IPS-NIHi11 (cell line): ENCODE data around the gene TRAPPC12.

Experiments
- DNase-seq: peaks from one replicate; pipeline ENCODE4 v3.0.0; 2012; ENCODE audit warnings: mixed read lengths, low spot score

TRAPPC12 gene

DNA sequence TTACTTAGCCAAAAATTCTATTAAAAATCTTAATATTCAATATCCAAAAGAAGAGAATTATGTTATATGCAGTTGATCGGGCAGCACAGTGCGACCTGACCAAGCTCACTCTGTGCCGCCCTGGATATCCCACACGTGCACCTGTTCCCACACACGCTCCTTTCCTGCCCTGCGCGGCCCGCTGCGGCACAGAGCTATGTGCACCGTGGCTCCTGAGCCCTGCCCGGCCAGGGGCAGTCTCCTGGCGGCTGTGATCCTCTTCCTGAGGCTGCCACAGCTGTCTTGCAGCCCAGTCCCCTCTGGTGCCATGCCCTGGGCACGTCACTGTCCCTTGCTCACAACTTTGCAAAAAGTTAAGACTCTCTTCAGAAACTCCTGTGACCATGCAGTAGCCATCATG lies 29.3 kb downstream of the TRAPPC12 start:
- DNase-seq, result no peak

DNA sequence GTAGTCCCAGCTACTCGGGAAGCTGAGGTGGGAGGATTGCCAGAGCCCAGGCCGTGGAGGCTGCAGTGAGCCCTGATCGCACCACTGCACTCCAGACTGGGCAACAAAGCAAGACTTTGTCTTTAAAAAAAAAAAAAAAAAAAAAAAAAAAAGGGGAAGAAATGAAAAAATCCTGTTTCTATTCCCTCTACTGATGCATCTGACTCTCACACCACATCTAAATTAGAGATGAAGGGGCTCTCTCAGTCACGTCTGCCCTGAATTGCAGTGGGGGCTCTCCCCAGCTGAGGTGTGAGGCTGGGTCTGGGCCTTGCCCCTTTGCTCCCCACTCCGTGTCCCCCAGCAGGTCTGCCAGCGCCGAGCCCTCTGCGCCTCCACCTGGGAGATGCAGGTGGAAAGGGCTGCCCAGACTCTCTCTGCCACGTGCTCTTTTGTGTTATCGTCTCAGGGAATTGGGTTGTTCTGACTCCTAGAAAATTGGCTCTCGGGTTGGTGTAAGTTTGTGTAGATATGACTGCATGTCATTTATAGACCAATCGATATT lies 30.2 kb downstream of the TRAPPC12 start:
- DNase-seq, result no peak

DNA sequence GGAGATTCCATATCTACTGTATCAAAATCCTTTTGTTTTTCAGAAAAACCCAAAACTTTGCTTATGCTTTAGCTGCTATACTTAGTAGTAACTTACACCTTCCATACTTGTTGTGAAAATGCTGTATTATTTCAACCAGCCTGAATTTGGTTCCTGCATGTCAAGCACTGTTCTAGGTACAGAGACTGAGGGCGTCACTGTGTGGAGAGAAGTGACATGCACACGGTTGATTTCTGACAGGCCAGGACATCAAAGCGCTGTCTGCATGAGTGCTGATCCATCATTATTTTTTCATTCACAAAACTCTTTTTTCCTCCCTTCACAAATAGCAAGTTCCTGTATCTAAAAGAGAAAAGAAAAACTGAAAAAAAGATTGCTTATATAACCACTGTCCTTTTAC lies 31.6 kb downstream of the TRAPPC12 start:
- no peak for DNase-seq

DNA sequence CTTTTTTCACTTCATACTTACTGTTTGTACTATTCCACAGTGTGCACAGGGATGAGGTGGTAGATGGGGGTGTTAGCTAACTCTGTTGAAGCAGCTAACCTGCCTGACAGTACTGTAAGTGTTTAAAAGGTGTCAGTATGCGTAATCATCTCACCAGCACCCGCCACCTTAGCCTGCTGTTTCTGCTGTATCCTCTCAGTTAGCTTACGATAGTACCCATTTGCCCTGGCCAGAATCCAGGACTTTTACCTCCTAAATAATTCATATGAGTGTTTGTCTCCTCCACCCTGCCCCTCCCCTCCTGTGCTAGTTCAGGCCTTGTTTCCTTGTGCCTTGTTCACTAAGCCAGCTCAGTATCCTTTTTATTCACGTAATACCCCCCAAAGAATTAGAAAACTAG lies 34.2 kb downstream of the TRAPPC12 start:
- no peak for DNase-seq

DNA sequence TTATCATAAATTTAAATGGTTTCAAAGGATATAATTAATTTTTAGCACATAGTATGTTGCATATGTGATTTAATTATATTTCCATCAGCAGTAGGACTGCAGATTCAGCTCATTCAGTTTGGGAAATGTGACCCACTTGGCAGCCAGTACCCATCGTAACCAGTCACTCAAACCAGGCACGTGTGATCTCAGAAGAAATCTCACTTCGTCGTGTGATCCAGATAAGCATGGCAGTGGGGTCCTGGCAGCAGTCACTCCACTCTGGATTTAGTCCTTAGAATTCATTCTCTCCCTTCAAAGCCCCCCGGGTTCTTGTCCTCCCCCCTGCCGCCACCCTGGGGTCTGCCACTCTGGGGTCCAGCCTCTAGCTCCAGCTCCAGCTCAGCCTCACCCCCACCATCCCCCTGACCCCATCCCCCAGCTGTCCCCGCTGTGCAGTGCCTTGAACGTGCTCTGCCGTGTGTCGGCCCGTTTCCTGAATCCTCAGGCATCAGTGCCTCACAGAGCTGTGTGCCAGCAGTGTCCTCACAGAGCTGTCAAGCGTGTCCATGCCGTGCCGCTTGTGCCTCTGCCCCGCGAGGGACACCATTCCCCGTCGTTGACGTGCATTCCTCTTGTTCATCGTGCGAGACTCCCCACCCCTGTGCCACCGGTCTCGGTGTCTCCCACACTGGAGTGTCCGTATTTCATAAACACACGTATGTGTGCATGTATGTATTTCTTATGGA lies 34.8 kb downstream of the TRAPPC12 start:
- no peak for DNase-seq

DNA sequence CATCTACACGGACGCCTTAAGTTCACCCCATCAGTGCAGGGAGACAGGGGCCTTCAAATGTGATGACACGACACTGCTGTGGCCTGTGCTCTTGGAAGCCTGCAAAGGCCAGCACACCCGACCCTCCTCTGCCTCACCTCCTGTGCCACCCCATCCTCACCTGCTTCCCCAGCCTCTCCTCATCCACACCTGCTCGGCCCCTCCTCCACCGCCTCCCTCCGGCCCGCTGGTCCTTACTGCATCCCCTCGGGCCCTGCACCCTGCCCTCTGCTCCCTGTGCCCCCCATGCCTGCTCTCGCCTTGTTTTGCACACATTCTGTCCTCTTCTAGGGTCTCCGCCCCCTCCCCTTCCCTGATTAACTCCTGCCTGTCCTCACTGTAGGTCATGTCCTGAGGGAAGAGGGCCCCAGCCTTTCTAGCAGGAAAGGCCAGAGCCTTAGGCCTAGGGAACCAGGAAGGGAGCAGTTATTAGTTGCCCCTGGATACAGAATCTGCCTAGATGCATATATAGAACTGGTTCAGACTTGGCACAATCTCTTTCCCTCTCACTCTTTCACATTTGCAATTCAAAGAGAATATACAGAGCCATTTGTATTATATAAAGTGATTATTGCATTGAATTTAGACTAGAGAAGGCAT lies 39.4 kb downstream of the TRAPPC12 start:
- DNase-seq, result no peak

DNA sequence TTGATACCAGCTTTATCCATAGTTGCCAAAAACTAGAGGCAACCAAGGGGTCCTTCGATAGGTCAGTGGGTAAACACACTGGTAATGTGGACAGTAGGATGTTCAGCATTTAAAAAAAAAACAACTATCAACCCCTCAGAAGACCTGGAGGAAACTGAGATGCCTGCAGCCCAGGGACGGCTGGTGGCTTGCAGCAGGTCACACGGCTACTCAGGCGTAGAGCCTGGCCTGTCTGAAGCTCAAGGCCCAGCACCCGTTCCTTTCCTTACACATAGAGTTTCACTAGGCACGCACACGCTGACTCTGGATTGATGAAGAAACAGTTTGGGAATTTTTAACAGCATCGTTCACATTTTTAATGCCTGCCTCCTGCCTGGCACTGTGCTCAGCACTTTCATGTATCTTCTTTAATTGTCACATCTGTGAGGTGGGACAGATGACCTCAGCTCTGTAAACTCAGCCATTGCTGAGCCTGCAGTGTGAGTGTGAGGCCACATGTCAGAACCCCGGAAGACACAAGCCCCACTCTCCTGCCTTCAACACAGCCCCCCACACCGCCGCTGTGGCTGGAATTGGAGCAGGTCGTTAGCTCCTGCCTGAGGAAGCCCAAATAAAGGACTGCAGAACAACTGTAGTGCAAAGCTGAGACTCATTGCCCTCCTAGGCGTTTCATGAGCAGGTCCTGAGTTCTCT lies 40.7 kb downstream of the TRAPPC12 start:
- DNase-seq, result no peak

DNA sequence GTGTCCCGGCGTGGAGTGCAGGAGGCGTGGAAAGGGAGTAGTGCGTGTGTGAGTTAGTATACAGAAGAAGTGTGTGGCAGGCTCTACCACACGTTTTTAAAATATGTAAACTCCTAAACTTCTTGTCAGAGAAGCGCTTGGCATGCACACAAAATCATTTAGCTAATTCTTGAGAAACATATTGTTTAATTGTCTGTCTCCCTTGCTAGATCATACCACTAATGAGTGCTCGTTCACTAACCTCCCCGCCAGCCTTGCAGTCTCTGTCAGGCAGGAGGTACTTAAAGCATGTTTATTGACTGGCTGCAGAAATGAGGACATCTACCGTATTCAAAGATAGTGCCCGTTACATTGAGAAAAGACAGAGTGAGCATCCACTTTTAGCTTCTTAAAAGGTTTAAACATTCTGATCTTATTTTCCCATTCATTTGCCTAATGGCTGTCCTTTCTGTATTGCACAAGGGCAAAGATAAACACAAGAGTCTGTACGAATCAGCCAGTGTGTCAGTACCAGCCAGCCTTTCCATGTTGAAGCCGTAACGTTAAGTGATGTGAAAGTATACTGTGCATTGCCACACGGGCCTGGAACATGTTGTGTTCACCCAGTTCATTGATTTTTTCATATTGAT lies 41.4 kb downstream of the TRAPPC12 start:
- no peak for DNase-seq

DNA sequence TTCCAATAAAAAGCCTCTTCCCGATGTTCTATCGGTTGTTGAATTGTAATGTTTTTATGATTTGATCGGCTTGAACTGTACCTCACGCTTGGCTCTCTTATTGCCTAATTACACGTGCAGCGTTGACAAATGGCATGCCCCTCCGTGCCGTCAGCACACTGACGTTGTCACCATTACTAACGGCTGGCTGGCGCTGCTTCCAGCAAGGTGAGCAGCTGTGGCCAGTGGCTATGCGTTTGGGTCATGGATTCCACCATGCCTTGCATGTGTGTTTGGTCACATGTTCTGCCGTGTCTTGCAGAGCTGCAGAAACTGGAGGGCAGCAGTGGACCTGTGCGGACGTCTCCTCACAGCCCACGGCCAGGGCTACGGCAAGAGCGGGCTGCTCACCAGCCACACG lies 42.1 kb downstream of the TRAPPC12 start:
- DNase-seq, result no peak

DNA sequence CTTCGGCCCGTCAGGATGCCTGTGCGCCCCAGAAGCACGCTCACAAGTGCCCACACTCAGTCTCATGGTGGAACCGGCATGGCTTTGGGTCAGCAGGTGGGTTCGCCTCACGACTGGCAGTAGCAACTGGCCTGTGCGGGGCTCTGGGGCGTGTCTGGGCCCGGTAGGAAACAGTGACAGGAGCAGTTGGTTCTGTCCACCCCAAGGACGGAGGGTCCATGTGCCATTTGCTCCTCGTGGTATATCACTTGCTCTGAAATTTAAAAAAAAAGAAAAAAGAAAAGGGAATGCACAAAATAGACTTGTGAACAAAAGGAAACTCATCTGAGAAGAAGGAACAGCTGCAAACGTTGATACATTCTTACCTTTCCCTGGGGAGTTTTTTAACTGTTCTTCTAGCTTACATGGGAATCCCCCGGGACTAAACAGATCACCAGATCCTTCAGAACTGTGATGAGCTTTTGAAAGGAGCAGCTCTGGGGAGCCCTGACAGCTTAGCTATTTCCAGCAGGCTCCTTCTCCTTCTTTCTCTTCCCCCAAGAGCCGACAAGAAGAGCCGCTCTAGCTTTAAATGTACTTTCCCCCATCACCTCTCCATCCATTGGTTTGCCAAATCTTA lies 42.8 kb downstream of the TRAPPC12 start:
- no peak for DNase-seq

DNA sequence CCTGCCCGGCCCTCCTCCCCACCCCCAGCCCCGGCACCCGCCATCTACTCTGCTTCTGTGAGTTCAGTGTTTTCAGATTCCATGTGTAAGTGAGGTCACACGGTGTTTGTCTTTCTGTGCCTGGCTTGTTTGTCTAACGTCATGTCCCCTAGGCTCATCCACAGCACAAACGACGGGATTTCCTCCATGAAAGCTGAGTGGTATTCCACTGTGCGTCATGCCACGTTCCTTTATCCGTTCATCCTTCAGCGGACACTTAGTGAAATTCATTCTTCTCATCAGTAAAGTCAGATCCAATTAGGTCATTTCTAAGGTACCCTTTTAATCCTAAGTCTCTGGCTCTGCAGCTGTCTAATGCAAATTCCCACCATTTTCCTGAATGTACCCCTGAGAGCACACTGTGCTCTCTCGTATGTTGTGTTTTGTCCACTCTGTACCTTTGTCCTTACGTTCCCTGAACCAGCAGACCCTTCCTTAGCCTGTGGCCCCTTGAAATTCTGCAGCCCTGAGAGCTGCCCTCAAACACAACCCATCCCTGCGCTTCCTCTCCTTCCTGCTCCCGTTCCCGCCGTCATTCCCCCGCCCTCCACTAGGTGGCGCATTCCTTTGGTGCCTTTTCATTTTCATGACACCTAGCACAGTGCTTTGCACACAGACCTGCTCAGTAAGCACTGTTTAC lies 44.1 kb downstream of the TRAPPC12 start:
- peak; percentile 87 for DNase-seq

DNA sequence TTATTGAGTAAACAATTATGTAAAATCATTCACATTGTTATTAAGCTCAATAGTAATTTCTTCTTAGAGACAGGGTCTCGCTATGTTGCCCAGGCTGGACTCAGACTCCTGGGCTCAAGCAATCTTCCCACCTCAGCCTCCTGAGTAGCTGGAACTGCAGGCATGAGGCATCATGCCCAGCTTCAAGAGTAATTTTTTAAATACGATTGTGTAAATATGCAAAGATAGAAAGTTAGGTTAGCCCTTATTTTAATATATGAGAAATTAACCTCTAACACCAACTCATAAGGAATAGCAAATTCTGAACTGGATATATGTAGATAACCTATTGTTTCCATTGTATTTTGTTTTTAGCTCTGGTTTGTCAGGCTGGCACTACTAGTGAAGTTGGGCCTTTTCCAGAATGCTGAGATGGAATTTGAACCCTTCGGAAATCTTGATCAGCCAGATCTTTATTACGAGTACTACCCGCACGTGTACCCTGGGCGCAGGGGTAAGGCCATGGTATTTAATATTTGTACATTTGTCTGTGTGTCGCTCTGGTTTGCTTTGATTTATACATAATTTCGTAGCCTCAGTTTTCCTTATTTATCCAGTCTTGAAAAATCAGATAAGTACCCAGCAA lies 44.8 kb downstream of the TRAPPC12 start:
- no peak for DNase-seq

DNA sequence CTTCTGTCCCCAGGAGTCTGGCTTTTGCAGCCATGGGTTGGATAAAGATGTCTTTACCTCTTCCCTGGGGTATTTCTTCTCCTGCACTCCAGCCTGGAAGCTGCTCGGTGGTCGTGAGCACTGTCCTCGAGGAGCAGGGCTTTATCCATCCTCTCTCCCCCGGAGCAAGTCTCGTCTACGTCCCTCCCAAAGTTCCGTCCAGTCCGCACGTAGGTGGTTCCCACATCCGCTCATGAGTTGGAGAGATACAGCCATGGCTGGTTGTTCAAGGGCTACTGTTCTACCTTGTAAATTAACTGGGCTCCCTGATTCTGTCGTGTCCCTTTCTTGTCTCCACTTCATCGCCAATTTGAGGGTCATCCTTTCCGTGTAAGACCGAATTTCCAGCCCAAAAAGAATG lies 47.1 kb downstream of the TRAPPC12 start:
- no peak for DNase-seq

DNA sequence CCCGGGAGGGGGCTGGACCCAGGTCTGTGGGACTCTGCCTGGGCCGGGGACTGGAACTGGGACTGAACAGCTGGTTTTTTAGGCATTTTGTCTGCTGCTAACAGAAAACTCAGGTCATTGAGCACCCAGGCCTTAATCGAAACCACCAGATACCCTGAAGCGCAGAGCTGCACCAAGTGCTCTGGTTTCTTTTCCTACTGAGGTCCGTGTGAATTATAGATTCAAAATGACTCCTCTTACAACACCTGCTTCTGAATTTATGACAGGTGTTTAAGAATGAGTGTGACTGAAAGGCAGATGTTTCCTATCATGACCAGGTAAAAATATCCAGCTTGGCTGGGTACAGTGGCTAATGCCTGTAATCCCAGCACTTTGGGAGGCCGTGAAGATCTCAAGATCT lies 47.8 kb downstream of the TRAPPC12 start:
- no peak for DNase-seq

DNA sequence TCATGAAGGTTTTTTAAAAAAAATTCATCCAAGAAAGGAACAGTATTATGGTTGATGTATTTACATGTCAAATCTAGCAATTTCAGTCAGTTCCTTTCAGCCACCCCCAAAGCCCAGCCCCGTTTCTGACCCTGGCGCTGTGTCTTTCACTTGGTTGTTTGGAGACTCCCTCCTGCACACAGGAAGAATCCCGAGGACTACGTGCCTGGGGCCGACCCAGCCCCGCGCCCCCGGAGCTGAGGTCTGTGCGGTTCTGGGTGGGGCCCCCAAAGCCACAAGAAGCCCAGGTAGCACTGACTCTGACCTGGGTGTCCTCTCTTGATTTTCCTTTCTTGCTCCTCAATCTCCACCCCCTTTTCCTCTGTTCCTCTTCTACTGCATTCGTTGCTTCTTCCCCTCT lies 49.1 kb downstream of the TRAPPC12 start:
- DNase-seq, result no peak

DNA sequence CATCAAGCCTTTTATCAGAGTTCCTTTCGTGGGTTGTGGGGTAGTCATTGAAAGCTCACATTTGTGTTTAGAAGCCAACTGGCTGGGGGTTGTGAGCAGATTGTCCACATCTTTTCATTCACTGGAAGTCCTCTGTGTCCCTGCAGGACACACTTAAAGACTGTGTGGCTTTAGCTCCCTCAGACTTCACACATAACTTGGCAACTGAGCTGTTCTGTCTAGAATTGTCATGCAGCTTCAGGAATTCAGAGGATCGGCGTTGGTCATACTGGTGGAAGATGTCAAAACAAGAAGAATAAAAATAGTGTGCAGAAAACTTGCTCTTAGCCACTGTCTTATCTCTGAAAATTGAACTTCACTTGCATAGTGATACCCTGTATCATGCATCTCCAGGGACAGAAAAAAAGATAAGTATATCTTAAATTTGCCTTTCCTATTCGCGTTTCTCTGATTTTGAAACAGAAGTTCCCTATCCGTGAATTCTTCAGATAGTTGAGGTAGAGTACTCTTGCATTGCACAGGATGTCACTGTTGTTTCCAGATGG lies 49.6 kb downstream of the TRAPPC12 start:
- no peak for DNase-seq

DNA sequence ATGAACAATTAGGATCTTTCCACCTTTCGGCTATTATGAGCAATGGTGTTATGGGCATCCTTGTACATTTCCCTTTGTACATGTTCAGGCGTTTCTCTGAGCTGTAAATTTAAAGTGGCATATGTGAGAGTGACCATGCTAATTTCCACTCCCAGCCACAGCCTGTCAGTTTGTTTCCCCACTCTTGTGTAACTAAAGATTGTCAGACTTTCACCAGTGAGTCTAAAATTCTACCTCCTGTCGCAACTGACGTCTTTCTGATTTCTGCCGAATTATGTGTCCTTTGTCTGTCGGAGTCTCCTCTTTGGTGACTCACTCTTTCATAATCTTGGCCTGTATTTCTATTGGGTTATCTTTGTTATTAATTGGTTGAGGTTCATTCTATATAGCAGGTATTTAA lies 50.7 kb downstream of the TRAPPC12 start:
- no peak for DNase-seq

DNA sequence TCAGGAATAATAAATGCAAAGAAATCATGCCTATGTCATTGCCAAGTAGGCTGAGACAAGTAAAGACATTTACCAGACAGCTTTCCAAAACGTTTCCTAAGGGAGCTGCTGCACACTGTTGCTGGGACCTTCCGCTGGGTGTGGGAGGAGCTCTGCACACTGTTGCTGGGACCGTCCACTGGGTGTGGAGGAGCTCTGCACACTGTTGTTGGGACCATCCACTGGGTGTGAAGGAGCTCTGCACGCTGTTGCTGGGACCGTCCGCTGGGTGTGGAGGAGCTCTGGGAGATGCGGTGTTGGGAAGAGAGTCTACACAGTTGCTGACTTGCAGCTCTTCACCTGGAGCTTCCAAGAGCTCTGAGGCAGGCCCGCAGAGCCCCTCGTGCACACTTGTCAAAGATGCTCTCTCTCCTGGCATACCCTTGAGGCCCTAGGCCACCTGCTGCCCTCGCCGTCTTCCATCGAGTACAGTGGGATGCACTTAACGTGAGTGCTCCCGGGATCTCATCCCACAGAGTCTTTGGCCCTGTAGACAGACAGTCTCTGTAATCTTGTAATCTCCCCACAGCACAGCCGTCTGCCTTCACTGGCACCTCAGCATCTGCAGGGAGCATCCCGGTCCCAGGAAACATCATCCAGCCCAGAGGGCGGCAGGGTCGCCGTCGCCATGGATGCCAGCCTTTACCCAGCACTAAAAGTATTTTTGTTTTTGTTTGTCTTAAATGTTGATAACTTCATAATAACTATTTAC lies 51.4 kb downstream of the TRAPPC12 start:
- DNase-seq, result no peak

DNA sequence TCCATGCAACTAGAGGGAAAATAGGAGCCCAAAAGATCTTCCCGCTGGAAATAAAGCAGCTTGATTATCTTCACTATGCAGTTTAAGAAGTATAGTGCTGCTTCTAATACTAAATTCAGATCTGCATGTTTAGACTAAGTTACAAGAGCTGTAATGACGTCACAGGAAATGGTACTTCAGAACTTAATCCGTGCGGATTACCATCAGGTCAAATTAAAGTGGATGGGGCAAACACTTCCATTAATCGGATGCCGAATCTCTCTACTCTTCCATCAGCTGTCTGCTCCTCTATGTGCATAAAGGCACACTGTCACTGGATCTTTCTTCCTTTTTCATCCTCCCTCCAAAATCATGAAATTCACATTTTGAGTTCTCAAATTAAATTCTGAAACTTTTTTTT lies 52.6 kb downstream of the TRAPPC12 start:
- no peak for DNase-seq

DNA sequence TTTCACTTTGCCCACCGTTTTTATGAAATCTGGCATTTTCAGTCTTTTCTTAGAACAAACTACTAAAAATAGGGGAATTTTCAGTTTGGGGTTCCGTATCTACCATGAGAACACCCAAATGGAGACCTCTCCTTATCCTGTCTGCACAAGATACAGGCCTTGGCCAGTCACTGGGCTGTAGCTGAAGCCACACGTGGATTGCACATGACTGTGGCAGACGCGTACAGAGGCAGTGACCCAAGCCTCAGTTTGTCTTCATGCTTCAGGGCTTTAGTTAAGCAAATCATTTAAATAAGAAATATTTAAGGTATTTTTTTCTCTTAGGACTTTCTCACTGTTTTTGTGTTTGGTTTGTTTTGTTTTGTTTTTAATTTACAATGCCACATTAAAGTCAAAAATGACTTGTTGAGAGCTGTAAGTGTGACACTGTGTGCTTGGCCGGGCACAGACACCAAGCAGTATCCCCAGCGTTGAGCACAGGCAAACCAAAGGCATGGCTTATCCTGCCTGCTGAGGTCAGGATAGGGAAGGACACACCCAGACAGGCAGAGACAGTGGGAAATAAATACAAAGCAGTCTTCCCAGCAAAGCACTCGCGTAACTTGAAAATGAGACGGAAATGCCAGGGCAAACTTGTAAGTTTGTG lies 53.3 kb downstream of the TRAPPC12 start:
- no peak for DNase-seq
